ENCODE measurements around the gene SLC18A2.
"Not testable (repeated sequence)": the region's sequence is repeated elsewhere in the genome, so short reads cannot be mapped to it uniquely, and the experiment has no call there.

Gene SLC18A2

DNA sequence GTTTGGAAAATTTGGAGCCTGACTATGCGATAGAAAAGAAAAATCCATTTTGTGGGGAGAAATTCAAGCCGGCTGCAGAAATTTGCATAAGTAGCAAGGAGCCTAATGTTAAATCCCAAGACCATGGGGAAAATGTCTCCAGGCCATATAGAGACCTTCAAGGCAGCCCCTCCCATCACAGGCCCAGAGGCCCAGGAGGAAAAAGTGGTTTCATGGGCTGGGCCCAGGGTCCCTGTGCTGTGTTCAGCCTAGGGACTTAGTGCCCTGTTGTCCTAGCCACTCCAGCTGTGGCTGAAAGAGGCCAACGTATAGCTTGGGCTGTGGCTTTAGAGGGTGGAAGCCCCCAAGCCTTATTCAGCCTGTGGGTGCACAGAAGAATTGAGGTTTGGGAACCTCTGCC, 62.5 kb downstream of the SLC18A2 start:
- H3K4ac ChIP-seq (ENCODE audit: low read length); H3K14ac ChIP-seq (ENCODE audit: low read length); H2AK5ac ChIP-seq (ENCODE audit: low read depth, low read length); H3K4me1 ChIP-seq (ENCODE audit: control insufficient read depth in 2 of 2, insufficient read depth in 1 of 2, low read depth in 1 of 2, low read length in 2 of 2); H4K91ac ChIP-seq (ENCODE audit: low read depth, low read length, poor library complexity); H3K4me3 ChIP-seq (ENCODE audit: low read length in 2 of 2); H4K8ac ChIP-seq (ENCODE audit: low read depth, low read length); H3K36me3 ChIP-seq (replicated peaks in 1 of 2; ENCODE audit: control insufficient read depth in 2 of 2, insufficient read depth in 2 of 2, low read length in 2 of 2); H3K27ac ChIP-seq (replicated peaks; ENCODE audit: low read length); H2BK12ac ChIP-seq (ENCODE audit: low read length); H3K79me1 ChIP-seq (ENCODE audit: low read depth, low read length); H2AFZ ChIP-seq (ENCODE audit: low read length); H2BK15ac ChIP-seq (ENCODE audit: low read length); H3K9me3 ChIP-seq (replicated peaks in 1 of 2; ENCODE audit: control insufficient read depth in 2 of 2, insufficient read depth in 1 of 2, low read depth in 1 of 2, low read length in 2 of 2); H2BK120ac ChIP-seq (ENCODE audit: low read depth, low read length); H3K23ac ChIP-seq (ENCODE audit: low read depth, low read length, poor library complexity); H3K27me3 ChIP-seq (ENCODE audit: control insufficient read depth in 3 of 3, insufficient read depth in 3 of 3, low read depth in 1 of 3, low read length in 3 of 3); H2BK5ac ChIP-seq (ENCODE audit: low read length); DNase-seq (ENCODE audit: low spot score); H3K9ac ChIP-seq (ENCODE audit: low read depth, low read length, poor library complexity); H3K4me2 ChIP-seq (ENCODE audit: insufficient read depth, low read length, poor library complexity, severe bottlenecking); H3K18ac ChIP-seq (ENCODE audit: low read length): not testable (repeated sequence)
- no CpG with 5 or more reads among the region's 3 CpGs for WGBS, 2 donors (ENCODE audit: extremely low coverage in 2 of 2, insufficient read length in 2 of 2, insufficient replicate concordance in 1 of 2)

DNA sequence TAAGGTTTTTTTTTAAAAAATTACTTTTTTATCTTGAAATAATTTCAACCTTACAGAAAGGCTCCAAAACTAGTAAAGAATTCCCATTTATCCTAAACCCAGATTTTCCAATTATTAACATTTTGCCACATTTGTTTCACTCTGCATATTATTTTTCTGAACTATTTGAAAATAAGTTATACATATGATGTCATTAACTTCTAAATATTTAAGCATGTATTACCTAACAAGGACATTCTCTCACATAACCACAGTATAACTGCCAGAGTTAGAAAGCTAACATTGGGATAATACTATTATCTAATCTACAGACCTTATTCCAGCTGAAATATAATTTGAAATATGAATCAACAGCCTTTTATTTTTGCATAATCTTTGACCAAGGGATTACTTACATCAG, 65.8 kb downstream of the SLC18A2 start:
- H3K36me3 ChIP-seq (replicated peaks in 1 of 2; ENCODE audit: control insufficient read depth in 2 of 2, insufficient read depth in 2 of 2, low read length in 2 of 2), result peaks cover 0 to 15% of the 10 kb centered on the region in 2 donors
- H3K27me3 ChIP-seq (ENCODE audit: control insufficient read depth in 3 of 3, insufficient read depth in 3 of 3, low read depth in 1 of 3, low read length in 3 of 3), result no peaks in the 10 kb centered on the region
- H4K91ac ChIP-seq (ENCODE audit: low read depth, low read length, poor library complexity), result no peak overlapping the region
- H3K18ac ChIP-seq (ENCODE audit: low read length), result no peak overlapping the region
- H4K8ac ChIP-seq (ENCODE audit: low read depth, low read length), result no peak overlapping the region
- H2BK120ac ChIP-seq (ENCODE audit: low read depth, low read length), result no peak overlapping the region
- H3K23ac ChIP-seq (ENCODE audit: low read depth, low read length, poor library complexity), result no peak overlapping the region
- H3K4ac ChIP-seq (ENCODE audit: low read length), result no peak overlapping the region
- H2BK15ac ChIP-seq (ENCODE audit: low read length), result no peak overlapping the region
- H3K4me2 ChIP-seq (ENCODE audit: insufficient read depth, low read length, poor library complexity, severe bottlenecking), result no peak overlapping the region
- H3K9me3 ChIP-seq (replicated peaks in 1 of 2; ENCODE audit: control insufficient read depth in 2 of 2, insufficient read depth in 1 of 2, low read depth in 1 of 2, low read length in 2 of 2), result peaks cover 2 to 5% of the 10 kb centered on the region in 2 donors
- H3K14ac ChIP-seq (ENCODE audit: low read length), result no peak overlapping the region
- no peaks in the 10 kb centered on the region for H3K4me1 ChIP-seq (ENCODE audit: control insufficient read depth in 2 of 2, insufficient read depth in 1 of 2, low read depth in 1 of 2, low read length in 2 of 2)
- H2BK5ac ChIP-seq (ENCODE audit: low read length), result no peak overlapping the region
- no peak for DNase-seq (ENCODE audit: low spot score)
- H2BK12ac ChIP-seq (ENCODE audit: low read length), result no peak overlapping the region
- no peak overlapping the region for H2AK5ac ChIP-seq (ENCODE audit: low read depth, low read length)
- no peak overlapping the region for H3K4me3 ChIP-seq (ENCODE audit: low read length in 2 of 2)
- no peak overlapping the region for H2AFZ ChIP-seq (ENCODE audit: low read length)
- no peak overlapping the region for H3K9ac ChIP-seq (ENCODE audit: low read depth, low read length, poor library complexity)
- H3K79me1 ChIP-seq (ENCODE audit: low read depth, low read length), result no peaks in the 10 kb centered on the region
- H3K27ac ChIP-seq (replicated peaks; ENCODE audit: low read length), result no peak overlapping the region

GRCh38 chr10:117311261-117311660, 70.3 kb downstream of the SLC18A2 start:
- H2BK15ac ChIP-seq (ENCODE audit: low read length), result no peak overlapping the region
- H2BK5ac ChIP-seq (ENCODE audit: low read length), result no peak overlapping the region
- H3K23ac ChIP-seq (ENCODE audit: low read depth, low read length, poor library complexity), result no peak overlapping the region

DNA sequence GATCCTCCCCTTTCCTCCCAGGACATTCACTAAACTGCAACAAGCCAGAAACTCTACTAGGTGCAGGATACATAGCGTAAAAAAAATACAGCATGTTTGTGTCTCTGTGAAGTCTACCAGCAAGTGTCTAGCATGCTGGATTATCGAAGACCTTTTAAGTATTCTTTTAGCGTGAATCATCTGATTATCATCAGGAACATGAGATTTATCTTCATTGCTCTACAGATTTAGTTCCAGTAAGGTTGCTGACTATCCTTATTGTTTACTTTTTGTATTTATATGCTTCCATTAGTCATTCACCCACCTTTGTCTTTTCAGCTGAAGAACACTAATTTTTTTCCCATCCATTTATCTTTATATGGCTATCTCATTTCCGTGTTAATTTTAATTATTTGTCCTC, 71.5 kb downstream of the SLC18A2 start:
- Histone ChIP-seq H4K8ac (ENCODE audit: low read depth, low read length) (no peak overlapping the region), H3K27ac (replicated peaks; ENCODE audit: low read length) (no peak overlapping the region), H3K36me3 (replicated peaks in 1 of 2; ENCODE audit: control insufficient read depth in 2 of 2, insufficient read depth in 2 of 2, low read length in 2 of 2) (peaks cover 2 to 57% of the 10 kb centered on the region in 2 donors), H3K4me1 (ENCODE audit: control insufficient read depth in 2 of 2, insufficient read depth in 1 of 2, low read depth in 1 of 2, low read length in 2 of 2) (no peaks in the 10 kb centered on the region), H3K9me3 (replicated peaks in 1 of 2; ENCODE audit: control insufficient read depth in 2 of 2, insufficient read depth in 1 of 2, low read depth in 1 of 2, low read length in 2 of 2) (no peaks in the 10 kb centered on the region), H3K4me3 (ENCODE audit: low read length in 2 of 2) (no peak overlapping the region), H3K4ac (ENCODE audit: low read length) (no peak overlapping the region), H3K27me3 (ENCODE audit: control insufficient read depth in 3 of 3, insufficient read depth in 3 of 3, low read depth in 1 of 3, low read length in 3 of 3) (no peaks in the 10 kb centered on the region), H3K14ac (ENCODE audit: low read length) (no peak overlapping the region), H3K18ac (ENCODE audit: low read length) (no peak overlapping the region), H3K23ac (ENCODE audit: low read depth, low read length, poor library complexity) (no peak overlapping the region), H3K79me1 (ENCODE audit: low read depth, low read length) (no peaks in the 10 kb centered on the region), H4K91ac (ENCODE audit: low read depth, low read length, poor library complexity) (no peak overlapping the region), H2BK120ac (ENCODE audit: low read depth, low read length) (no peak overlapping the region), H2AK5ac (ENCODE audit: low read depth, low read length) (no peak overlapping the region), H2BK5ac (ENCODE audit: low read length) (no peak overlapping the region), H2AFZ (ENCODE audit: low read length) (no peak overlapping the region), H2BK15ac (ENCODE audit: low read length) (no peak overlapping the region), H3K4me2 (ENCODE audit: insufficient read depth, low read length, poor library complexity, severe bottlenecking) (no peak overlapping the region), H3K9ac (ENCODE audit: low read depth, low read length, poor library complexity) (no peak overlapping the region), H2BK12ac (ENCODE audit: low read length) (no peak overlapping the region)
- no CpG with 5 or more reads among the region's 4 CpGs for WGBS, 2 donors (ENCODE audit: extremely low coverage in 2 of 2, insufficient read length in 2 of 2, insufficient replicate concordance in 1 of 2)
- DNase-seq (ENCODE audit: low spot score), result no peak

More at GRCh38 chr10:117311261-117311660, 70.3 kb downstream of the SLC18A2 start:
- Histone ChIP-seq H2AK5ac (ENCODE audit: low read depth, low read length) (no peak overlapping the region), H2BK120ac (ENCODE audit: low read depth, low read length) (no peak overlapping the region), H4K91ac (ENCODE audit: low read depth, low read length, poor library complexity) (no peak overlapping the region), H2BK12ac (ENCODE audit: low read length) (no peak overlapping the region), H3K4me2 (ENCODE audit: insufficient read depth, low read length, poor library complexity, severe bottlenecking) (no peak overlapping the region), H3K9me3 (replicated peaks in 1 of 2; ENCODE audit: control insufficient read depth in 2 of 2, insufficient read depth in 1 of 2, low read depth in 1 of 2, low read length in 2 of 2) (no peaks in the 10 kb centered on the region), H3K36me3 (replicated peaks in 1 of 2; ENCODE audit: control insufficient read depth in 2 of 2, insufficient read depth in 2 of 2, low read length in 2 of 2) (peaks cover 2 to 49% of the 10 kb centered on the region in 2 donors), H3K27ac (replicated peaks; ENCODE audit: low read length) (no peak overlapping the region), H3K18ac (ENCODE audit: low read length) (no peak overlapping the region), H3K4me3 (ENCODE audit: low read length in 2 of 2) (no peak overlapping the region), H2AFZ (ENCODE audit: low read length) (no peak overlapping the region), H3K9ac (ENCODE audit: low read depth, low read length, poor library complexity) (no peak overlapping the region), H3K79me1 (ENCODE audit: low read depth, low read length) (no peaks in the 10 kb centered on the region), H3K4ac (ENCODE audit: low read length) (no peak overlapping the region), H3K27me3 (ENCODE audit: control insufficient read depth in 3 of 3, insufficient read depth in 3 of 3, low read depth in 1 of 3, low read length in 3 of 3) (no peaks in the 10 kb centered on the region), H3K14ac (ENCODE audit: low read length) (no peak overlapping the region), H4K8ac (ENCODE audit: low read depth, low read length) (no peak overlapping the region), H3K4me1 (ENCODE audit: control insufficient read depth in 2 of 2, insufficient read depth in 1 of 2, low read depth in 1 of 2, low read length in 2 of 2) (no peaks in the 10 kb centered on the region)
- no peak for DNase-seq (ENCODE audit: low spot score)
- no CpG with 5 or more reads among the region's 5 CpGs for WGBS, 2 donors (ENCODE audit: extremely low coverage in 2 of 2, insufficient read length in 2 of 2, insufficient replicate concordance in 1 of 2)
